ENCODE measurements around the gene CES4A.

CES4A gene

GRCh38 chr16:67043420-67043819, 55.0 kb downstream of the CES4A start:
- no peaks in the 10 kb centered on the region for H3K27me3 ChIP-seq (ENCODE audit: control insufficient read depth, insufficient read depth, low read length)
- no peaks in the 10 kb centered on the region for H3K9me3 ChIP-seq (ENCODE audit: control insufficient read depth, insufficient read depth, low read length)
- H3K9ac ChIP-seq (ENCODE audit: low read depth, low read length), result no peak overlapping the region
- H3K36me3 ChIP-seq (ENCODE audit: control insufficient read depth, insufficient read depth, low read length), result no peaks in the 10 kb centered on the region
- H3K4me1 ChIP-seq (ENCODE audit: control insufficient read depth, insufficient read depth, low read length), result no peaks in the 10 kb centered on the region
- H3K4me3 ChIP-seq (ENCODE audit: low read depth, low read length), result no peak overlapping the region

DNA sequence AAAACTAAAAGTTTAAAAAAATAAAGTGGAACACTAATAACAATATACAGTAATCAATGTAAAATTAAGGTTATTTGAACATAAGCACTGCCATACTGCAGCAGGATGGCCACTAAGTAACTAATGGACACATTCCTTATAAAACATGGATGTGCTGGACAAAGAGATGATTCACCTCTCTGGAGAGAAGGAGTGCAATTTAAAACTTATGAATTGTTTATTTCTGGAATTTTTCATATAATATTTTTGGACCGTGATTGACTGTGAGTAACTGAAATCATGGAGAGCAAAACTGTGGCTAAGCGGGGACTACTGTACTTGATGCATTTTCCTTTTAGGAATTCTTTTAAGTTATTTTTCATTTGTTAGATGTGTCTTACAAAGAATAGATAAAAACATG, 62.4 kb downstream of the CES4A start:
- H3K4me1 ChIP-seq (ENCODE audit: control insufficient read depth, insufficient read depth, low read length), result no peaks in the 10 kb centered on the region
- no peaks in the 10 kb centered on the region for H3K9me3 ChIP-seq (ENCODE audit: control insufficient read depth, insufficient read depth, low read length)
- H3K27me3 ChIP-seq (ENCODE audit: control insufficient read depth, insufficient read depth, low read length), result no peaks in the 10 kb centered on the region
- H3K9ac ChIP-seq (ENCODE audit: low read depth, low read length), result no peak overlapping the region
- H3K36me3 ChIP-seq (ENCODE audit: control insufficient read depth, insufficient read depth, low read length), result no peaks in the 10 kb centered on the region
- no peak overlapping the region for H3K4me3 ChIP-seq (ENCODE audit: low read depth, low read length)

- no peaks in the 10 kb centered on the region for H3K36me3 ChIP-seq (ENCODE audit: control insufficient read depth, insufficient read depth, low read length)
- no peak overlapping the region for H3K4me3 ChIP-seq (ENCODE audit: low read depth, low read length)
- no peaks in the 10 kb centered on the region for H3K27me3 ChIP-seq (ENCODE audit: control insufficient read depth, insufficient read depth, low read length)
- H3K4me1 ChIP-seq (ENCODE audit: control insufficient read depth, insufficient read depth, low read length), result no peaks in the 10 kb centered on the region
- no peak overlapping the region for H3K9ac ChIP-seq (ENCODE audit: low read depth, low read length)
- no peaks in the 10 kb centered on the region for H3K9me3 ChIP-seq (ENCODE audit: control insufficient read depth, insufficient read depth, low read length)
Measured at GRCh38 chr16:67052399-67052798, 64.0 kb downstream of the CES4A start.

- Histone ChIP-seq H3K9ac (ENCODE audit: low read depth, low read length) (no peak overlapping the region), H3K36me3 (ENCODE audit: control insufficient read depth, insufficient read depth, low read length) (no peaks in the 10 kb centered on the region), H3K27me3 (ENCODE audit: control insufficient read depth, insufficient read depth, low read length) (no peaks in the 10 kb centered on the region), H3K9me3 (ENCODE audit: control insufficient read depth, insufficient read depth, low read length) (no peaks in the 10 kb centered on the region), H3K4me3 (ENCODE audit: low read depth, low read length) (no peak overlapping the region), H3K4me1 (ENCODE audit: control insufficient read depth, insufficient read depth, low read length) (no peaks in the 10 kb centered on the region)
Measured at GRCh38 chr16:67053767-67054334, 65.5 kb downstream of the CES4A start.

DNA sequence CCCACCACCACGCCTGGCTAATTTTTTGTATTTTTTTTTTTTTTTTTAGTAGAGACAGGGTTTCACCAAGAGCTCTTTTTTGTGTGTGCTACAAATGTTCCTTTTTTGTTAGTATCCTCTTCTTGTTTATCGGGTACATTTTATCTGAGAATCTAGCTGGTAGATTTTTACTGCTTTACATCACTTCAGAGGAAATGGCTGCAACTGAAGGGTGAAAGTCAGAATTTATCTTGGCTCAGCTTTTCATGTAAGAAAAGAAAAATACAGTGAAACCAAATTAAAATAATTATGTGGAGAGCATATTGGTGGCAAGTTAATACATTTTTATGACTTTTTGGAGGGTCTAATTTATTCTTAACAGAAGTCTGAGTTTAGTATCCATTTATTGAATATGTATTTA, 66.5 kb downstream of the CES4A start:
- Histone ChIP-seq H3K9ac (ENCODE audit: low read depth, low read length) (no peak overlapping the region), H3K36me3 (ENCODE audit: control insufficient read depth, insufficient read depth, low read length) (no peaks in the 10 kb centered on the region), H3K4me3 (ENCODE audit: low read depth, low read length) (no peak overlapping the region), H3K9me3 (ENCODE audit: control insufficient read depth, insufficient read depth, low read length) (no peaks in the 10 kb centered on the region), H3K27me3 (ENCODE audit: control insufficient read depth, insufficient read depth, low read length) (no peaks in the 10 kb centered on the region), H3K4me1 (ENCODE audit: control insufficient read depth, insufficient read depth, low read length) (no peaks in the 10 kb centered on the region)

GRCh38 chr16:67055712-67056487, 67.5 kb downstream of the CES4A start:
- Histone ChIP-seq H3K4me3 (ENCODE audit: low read depth, low read length) (no peak overlapping the region), H3K9ac (ENCODE audit: low read depth, low read length) (no peak overlapping the region), H3K36me3 (ENCODE audit: control insufficient read depth, insufficient read depth, low read length) (no peaks in the 10 kb centered on the region), H3K9me3 (ENCODE audit: control insufficient read depth, insufficient read depth, low read length) (no peaks in the 10 kb centered on the region), H3K27me3 (ENCODE audit: control insufficient read depth, insufficient read depth, low read length) (no peaks in the 10 kb centered on the region), H3K4me1 (ENCODE audit: control insufficient read depth, insufficient read depth, low read length) (no peaks in the 10 kb centered on the region)
